PC-3 (cell line): ENCODE measurements around the gene NAB1. TPM values are rescaled to one million over a fixed set of nuclear protein-coding genes. Genes with fewer than 3 reads are reported as not detected.

Experiments used
- ATAC-seq: fragments of 200-7000 bp; cut with Tn5 transposase; 2 replicates; pipeline ENCODE4 v1.9.1; 2020; ENCODE audit warnings: mild to moderate bottlenecking, moderate library complexity
- BruUV-seq: library from RNA; stranded (reverse); fragments of 400-500 nt; replicated peaks from 2 replicates; lab custom pipeline; 2021; lab: Mats Ljungman, UMichigan
- CTCF ChIA-PET: fragments of 300-600 bp; sonication (Branson Sonifier 250); formaldehyde crosslinking; loops from one replicate; lab custom pipeline; 2022; ENCODE audit warnings: antibody characterized with exemption; lab: Charles Lee
- POLR2A ChIA-PET: fragments of 300-600 bp; sonication (Branson Sonifier 250); formaldehyde crosslinking; loops from one replicate; lab custom pipeline; 2022; ENCODE audit warnings: antibody characterized with exemption; ENCODE audit not compliant: unreplicated experiment; lab: Charles Lee
- DNase-seq: peaks from one replicate; pipeline ENCODE4 v3.0.0-alpha.2; 2015
- H2AFZ ChIP-seq: fragments of 300-600 bp; sonication (generic); 2 replicates; pipeline ENCODE4 v1.6.0; 2016; ENCODE audit warnings: antibody characterized with exemption, low read length
- H3F3A ChIP-seq: fragments of 300-600 bp; sonication (generic); one replicate; pipeline ENCODE4 v1.6.0; 2017; ENCODE audit warnings: antibody characterized with exemption, low read length, control low read depth, mild to moderate bottlenecking; ENCODE audit not compliant: unreplicated experiment
- H3K27ac ChIP-seq: fragments of 300-600 bp; sonication (generic); 2 replicates; pipeline ENCODE4 v1.5.1; 2016; ENCODE audit warnings: mild to moderate bottlenecking, low read length
- H3K27me3 ChIP-seq: fragments of 300-600 bp; sonication (generic); 2 replicates; pipeline ENCODE4 v1.6.1; 2016; ENCODE audit warnings: low read length, mixed read lengths
- H3K36me3 ChIP-seq: fragments of 300-600 bp; sonication (generic); 2 replicates; pipeline ENCODE4 v1.6.1; 2016; ENCODE audit warnings: low read depth, mixed run types, low read length, mixed read lengths
- H3K4me1 ChIP-seq: fragments of 300-600 bp; sonication (generic); 2 replicates; pipeline ENCODE4 v1.5.1; 2016; ENCODE audit warnings: low read length; ENCODE audit not compliant: insufficient read depth
- H3K4me2 ChIP-seq: fragments of 300-600 bp; sonication (generic); 2 replicates; pipeline ENCODE4 v1.6.0; 2016; ENCODE audit warnings: low read length
- H3K4me3 ChIP-seq: fragments of 300-600 bp; sonication (generic); 2 replicates; pipeline ENCODE4 v1.5.1; 2016; ENCODE audit warnings: mild to moderate bottlenecking, low read length, mixed read lengths
- H3K79me2 ChIP-seq: fragments of 300-600 bp; sonication (generic); 2 replicates; pipeline ENCODE4 v1.6.1; 2017; ENCODE audit warnings: low read length, mixed read lengths
- H3K9ac ChIP-seq: fragments of 300-600 bp; sonication (generic); 2 replicates; pipeline ENCODE4 v1.6.0; 2016; ENCODE audit warnings: mild to moderate bottlenecking, low read length
- H3K9me2 ChIP-seq: fragments of 300-600 bp; sonication (generic); replicated peaks from 2 replicates; pipeline ENCODE4 v1.6.1; 2016; ENCODE audit warnings: mixed run types, low read length, mixed read lengths
- H3K9me3 ChIP-seq: fragments of 300-600 bp; sonication (generic); 2 replicates; pipeline ENCODE4 v1.6.1; 2016; ENCODE audit warnings: low read length, mixed read lengths
- H4K20me1 ChIP-seq: fragments of 300-600 bp; sonication (generic); 2 replicates; pipeline ENCODE4 v1.6.1; 2016; ENCODE audit warnings: low read length, mixed read lengths
- EZH2 ChIP-seq: fragments of 300-600 bp; sonication (generic); IDR thresholded peaks from one replicate; pipeline ENCODE4 v1.6.1; 2017; ENCODE audit warnings: antibody characterized with exemption, mild to moderate bottlenecking, low read length; ENCODE audit not compliant: unreplicated experiment
- EZH2phosphoT487 ChIP-seq: fragments of 300-600 bp; sonication (generic); IDR thresholded peaks from 2 replicates; pipeline ENCODE4 v1.6.1; 2018; ENCODE audit warnings: mild to moderate bottlenecking, antibody characterized with exemption, low read length, borderline replicate concordance
- intact Hi-C: fragments of 100-400 bp; cut with micrococcal nuclease; formaldehyde crosslinking; loops from 2 replicates; pipeline ENCODE4 v1.9.0; 2023
- total RNA-seq: library from RNA; depleted of rRNA; stranded (reverse); fragments of >200 nt; gene quantifications from 2 replicates; pipeline ENCODE4 v1.2.3, GENCODE V29; 2014
- TF ChIP-seq, protein P1 (sequence below): fragments of 300-600 bp; sonication (generic); conservative IDR thresholded peaks from 2 replicates; pipeline ENCODE4 v1.5.1; 2017; ENCODE audit warnings: antibody characterized with exemption, low read depth, mild to moderate bottlenecking, low read length

Gene NAB1
- total RNA-seq, 1 experiment from 2014 or later: 23.1 TPM

GRCh38 chr2:190648289-190649034 is 421 bp upstream of the NAB1 start:
- Histone ChIP-seq H3K9me3 (no peaks in the 10 kb centered on the region), H2AFZ (peak overlapping the region; percentile 85), H3K9me2 (no peaks in the 10 kb centered on the region), H3K4me3 (peak overlapping the region; percentile 88), H3K36me3 (no peaks in the 10 kb centered on the region), H3K4me1 (peaks cover 21% of the 10 kb centered on the region), H3F3A (no peaks in the 10 kb centered on the region), H3K27ac (peak overlapping the region; percentile 59), H4K20me1 (no peaks in the 10 kb centered on the region), H3K79me2 (peaks cover 41% of the 10 kb centered on the region), H3K27me3 (no peaks in the 10 kb centered on the region), H3K4me2 (peak overlapping the region; percentile 84), H3K9ac (peak overlapping the region; percentile 86)
- peak; percentile 87 for DNase-seq
- no TSS peak for BruUV-seq
- ATAC-seq: peak; percentile 68
- ChIA-PET POLR2A (interaction anchor here (0.7 kb wide), 1 partner anchor 70 kb away, joined by 8 read pairs; no protein-coding TSS in a partner anchor), CTCF (interaction anchor here (0.6 kb wide), 1 partner anchor 16 kb away, joined by 3 read pairs; no protein-coding TSS in a partner anchor)
- intact Hi-C loops: loop anchor here (1.0 to 5.0 kb wide), 6 partner anchors 41 to 136 kb away; no protein-coding TSS in a partner anchor
- no peak for TF ChIP-seq EZH2phosphoT487
- TF ChIP-seq, protein P1, sequence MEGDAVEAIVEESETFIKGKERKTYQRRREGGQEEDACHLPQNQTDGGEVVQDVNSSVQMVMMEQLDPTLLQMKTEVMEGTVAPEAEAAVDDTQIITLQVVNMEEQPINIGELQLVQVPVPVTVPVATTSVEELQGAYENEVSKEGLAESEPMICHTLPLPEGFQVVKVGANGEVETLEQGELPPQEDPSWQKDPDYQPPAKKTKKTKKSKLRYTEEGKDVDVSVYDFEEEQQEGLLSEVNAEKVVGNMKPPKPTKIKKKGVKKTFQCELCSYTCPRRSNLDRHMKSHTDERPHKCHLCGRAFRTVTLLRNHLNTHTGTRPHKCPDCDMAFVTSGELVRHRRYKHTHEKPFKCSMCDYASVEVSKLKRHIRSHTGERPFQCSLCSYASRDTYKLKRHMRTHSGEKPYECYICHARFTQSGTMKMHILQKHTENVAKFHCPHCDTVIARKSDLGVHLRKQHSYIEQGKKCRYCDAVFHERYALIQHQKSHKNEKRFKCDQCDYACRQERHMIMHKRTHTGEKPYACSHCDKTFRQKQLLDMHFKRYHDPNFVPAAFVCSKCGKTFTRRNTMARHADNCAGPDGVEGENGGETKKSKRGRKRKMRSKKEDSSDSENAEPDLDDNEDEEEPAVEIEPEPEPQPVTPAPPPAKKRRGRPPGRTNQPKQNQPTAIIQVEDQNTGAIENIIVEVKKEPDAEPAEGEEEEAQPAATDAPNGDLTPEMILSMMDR: no peak

- Histone ChIP-seq H3K9me2 (no peaks in the 10 kb centered on the region), H3F3A (no peaks in the 10 kb centered on the region), H3K4me2 (peak overlapping the region; percentile 92), H3K9me3 (no peaks in the 10 kb centered on the region), H3K27me3 (no peaks in the 10 kb centered on the region), H3K27ac (peak overlapping the region; percentile 74), H2AFZ (peak overlapping the region; percentile 82), H3K36me3 (no peaks in the 10 kb centered on the region), H3K79me2 (peaks cover 55% of the 10 kb centered on the region), H3K4me1 (peaks cover 21% of the 10 kb centered on the region), H3K4me3 (peak overlapping the region; percentile 89), H4K20me1 (no peaks in the 10 kb centered on the region), H3K9ac (peak overlapping the region; percentile 93)
- BruUV-seq: TSS peak; percentile 47
- POLR2A ChIA-PET: interaction anchor here (0.9 kb wide), 1 partner anchor 71 kb away, joined by 5 read pairs; no protein-coding TSS in a partner anchor
- intact Hi-C loops: loop anchor here (2.0 to 5.0 kb wide), 4 partner anchors 43 to 138 kb away; no protein-coding TSS in a partner anchor
- peak; percentile 8 for ATAC-seq
- TF ChIP-seq, protein P1: no peak
- no peak for TF ChIP-seq EZH2phosphoT487
- TF ChIP-seq EZH2: no peak
- peak; percentile 26 for DNase-seq
- CTCF ChIA-PET: no interaction called here
Measured at GRCh38 chr2:190649798-190650390, 1.0 kb downstream of the NAB1 start.
